K562 treated with DMSO at 1 percent for 48 hours (cell line): ENCODE results near the gene ATOH7. TPM values are rescaled to one million over a fixed set of nuclear protein-coding genes. Genes with fewer than 3 reads are reported as not detected.

Source experiments
- total RNA-seq: library from RNA; unstranded; fragments of 300-600 nt; gene quantifications from 2 replicates; pipeline ENCODE4 v1.2.3, GENCODE V29; 2022; ENCODE audit warnings: low replicate concordance; ENCODE audit errors: extremely low read depth

The ATOH7 gene
- not detected in 2 replicates for total RNA-seq

DNA sequence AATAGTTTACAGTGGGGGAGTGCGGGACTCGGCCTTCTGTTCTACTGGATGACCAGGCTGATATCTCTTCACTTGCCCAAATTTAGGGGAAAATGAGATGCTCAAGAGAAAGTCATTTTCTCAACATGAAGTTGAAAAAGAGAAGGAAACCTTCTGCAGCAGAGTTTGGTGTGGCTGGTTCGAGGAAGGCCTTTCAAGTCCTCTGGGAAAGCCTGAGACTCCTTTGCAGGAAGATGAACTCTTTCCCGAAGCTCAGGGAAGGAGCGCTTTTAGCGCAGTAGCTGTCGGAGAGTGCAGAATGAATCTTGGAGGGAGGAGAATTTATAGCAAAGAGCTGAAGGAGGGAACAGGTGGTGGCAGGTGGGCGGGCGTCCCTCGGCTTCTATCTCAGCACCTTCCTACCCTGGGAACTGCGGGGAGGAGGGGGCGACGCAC, at the start of gene ATOH7:
Gene ATOH7 (minus strand): TSS at position 297 of the 435 bp plus-strand sequence. CDS start 436 bp downstream, outside the sequence.

Other genes starting within 250 kb of the ATOH7 start
- gene HERC4, start 156.8 kb downstream of the ATOH7 start, total RNA-seq, result not detected in 2 replicates
- not detected in 2 replicates for gene MYPN, start 122.6 kb downstream of the ATOH7 start, total RNA-seq
- gene HNRNPH3, start 100.0 kb upstream of the ATOH7 start, total RNA-seq, result not detected in 2 replicates
- gene PBLD, start 100.8 kb upstream of the ATOH7 start, total RNA-seq, result not detected in 2 replicates
- gene RUFY2, start 175.2 kb upstream of the ATOH7 start, total RNA-seq, result not detected in 2 replicates
- not detected in 2 replicates for gene DNA2, start 239.9 kb upstream of the ATOH7 start, total RNA-seq